HG02610 (cell line): ENCODE data around the gene HSPG2.
"Not testable (repeated sequence)": the region's sequence is repeated elsewhere in the genome, so short reads cannot be mapped to it uniquely, and the experiment has no call there.

Experiments
- ATAC-seq: cut with Tn5 transposase; IDR thresholded peaks from one replicate; pipeline ENCODE4 v1.9.1; 2021; ENCODE audit warnings: mild to moderate bottlenecking, moderate library complexity; ENCODE audit not compliant: unreplicated experiment

The HSPG2 gene

GRCh38 chr1:21935393-21935804 is 1.7 kb downstream of the HSPG2 start:
- ATAC-seq = no peak

GRCh38 chr1:21933397-21934248 is 3.5 kb downstream of the HSPG2 start:
- ATAC-seq = no peak

- no peak for ATAC-seq
Observed at GRCh38 chr1:21932127-21932526, 5.0 kb downstream of the HSPG2 start.

- no peak for ATAC-seq
Observed at GRCh38 chr1:21931171-21932093, 5.7 kb downstream of the HSPG2 start.

GRCh38 chr1:21930629-21931170 is 6.4 kb downstream of the HSPG2 start:
- no peak for ATAC-seq

- ATAC-seq = no peak
Observed at GRCh38 chr1:21930080-21930571, 7.0 kb downstream of the HSPG2 start.

GRCh38 chr1:21927533-21928237 is 9.4 kb downstream of the HSPG2 start:
- ATAC-seq = no peak

GRCh38 chr1:21926814-21927532 is 10.1 kb downstream of the HSPG2 start:
- ATAC-seq = no peak

- no peak for ATAC-seq
Observed at GRCh38 chr1:21926065-21926464, 11.0 kb downstream of the HSPG2 start.

GRCh38 chr1:21925334-21925940 is 11.7 kb downstream of the HSPG2 start:
- no peak for ATAC-seq

- ATAC-seq = no peak
Observed at GRCh38 chr1:21924503-21925005, 12.6 kb downstream of the HSPG2 start.

GRCh38 chr1:21922090-21923013 is 14.8 kb downstream of the HSPG2 start:
- no peak for ATAC-seq

GRCh38 chr1:21921100-21921875 is 15.8 kb downstream of the HSPG2 start:
- no peak for ATAC-seq

GRCh38 chr1:21919520-21919919 is 17.6 kb downstream of the HSPG2 start:
- ATAC-seq = no peak

- not testable (repeated sequence) for ATAC-seq
Observed at GRCh38 chr1:21917239-21917631, 19.9 kb downstream of the HSPG2 start.

GRCh38 chr1:21916447-21917238 is 20.5 kb downstream of the HSPG2 start:
- no peak for ATAC-seq
